Mammary epithelial cell (primary cell): ENCODE data around the gene ARPC1B.

Experiments
- CTCF ChIP-seq, 2 donors: IDR thresholded peaks in 1 of 2; conservative IDR thresholded peaks in 1 of 2; 2 replicates each; pipeline ENCODE4 v1.5.1; 2011 to 2012; ENCODE audit warnings: inconsistent platforms in 2 of 2, low read length in 2 of 2, mild to moderate bottlenecking in 2 of 2, control low read depth in 1 of 2, low read depth in 1 of 2; ENCODE audit not compliant: insufficient read depth in 1 of 2; ENCODE audit errors: extremely low read depth in 1 of 2
- EZH2 ChIP-seq: IDR thresholded peaks from 2 replicates; pipeline ENCODE4 v1.6.1; 2012; ENCODE audit warnings: low read length, inconsistent platforms, borderline replicate concordance

DNA sequence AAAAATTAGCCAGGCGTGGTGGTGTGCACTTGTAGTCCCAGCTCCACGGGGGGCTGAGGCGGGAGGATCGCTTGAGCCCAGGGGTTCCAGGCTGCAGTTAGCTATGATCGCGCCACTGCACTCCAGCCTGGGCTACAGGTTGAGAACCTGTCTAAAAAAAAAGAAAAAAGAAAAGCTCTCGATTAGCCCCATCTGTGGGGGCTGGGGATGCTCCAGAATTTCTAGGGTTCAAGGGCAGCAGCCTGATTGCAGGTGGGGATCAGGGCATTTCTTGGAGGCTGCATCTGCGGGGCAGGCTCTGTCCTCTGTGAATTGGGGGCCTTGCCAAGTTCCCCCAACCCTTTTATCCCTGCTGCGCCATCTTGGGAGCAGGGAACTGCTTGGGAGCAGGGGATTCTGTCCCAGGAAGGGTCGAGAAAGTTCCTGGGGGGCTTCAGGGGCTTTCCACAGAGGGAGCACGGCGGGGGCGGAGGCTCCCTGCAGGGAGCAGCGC lies 49.5 kb upstream of the ARPC1B start:
- no peak for TF ChIP-seq CTCF (conservative IDR thresholded peaks at IDR 0.05 in 1 of 2, IDR thresholded peaks at IDR 0.05 in 1 of 2; ENCODE audit: extremely low read depth in 1 of 2, insufficient read depth in 1 of 2, low read depth in 1 of 2, low read length in 2 of 2)
- TF ChIP-seq EZH2, result no peak
